Left lung (tissue), 10 donors: Measurements from ENCODE around the gene DIPK1C. TPM values are rescaled to one million over a fixed set of nuclear protein-coding genes. Genes with fewer than 3 reads are reported as not detected.

Experiments used
- ATAC-seq: fragments of 200-7000 bp; cut with Tn5 transposase; one replicate; pipeline ENCODE4 v1.9.1; 2020; ENCODE audit warnings: moderate library complexity
- DNase-seq, 4 donors: peaks; one replicate each; pipeline ENCODE4 v3.0.0-alpha.2; 2013 to 2020
- H3K27ac ChIP-seq, 2 donors: fragments of 200-600 bp; sonication (generic) in 1 of 2; one replicate each; pipeline versions ENCODE4 v1.5.0 to v1.8.0; 2020 to 2021
- H3K27me3 ChIP-seq, 2 donors: fragments of 200-600 bp; sonication (generic) in 1 of 2; one replicate each; pipeline versions ENCODE4 v1.5.0 to v1.8.0; 2020 to 2021
- H3K36me3 ChIP-seq, 2 donors: fragments of 200-600 bp; sonication (generic) in 1 of 2; one replicate each; pipeline versions ENCODE4 v1.5.0 to v1.8.0; 2020 to 2021
- H3K4me1 ChIP-seq, 2 donors: fragments of 200-600 bp; one replicate each; pipeline ENCODE4 v1.8.0; 2021
- H3K4me3 ChIP-seq, 2 donors: fragments of 200-600 bp; sonication (generic) in 1 of 2; one replicate each; pipeline versions ENCODE4 v1.5.0 to v1.8.0; 2020 to 2021; ENCODE audit warnings: mild to moderate bottlenecking in 1 of 2
- H3K9me3 ChIP-seq, 2 donors: fragments of 200-600 bp; sonication (generic) in 1 of 2; one replicate each; pipeline versions ENCODE4 v1.5.0 to v1.8.0; 2020 to 2021
- intact Hi-C, 2 donors: fragments of 100-400 bp; cut with DNase I; formaldehyde crosslinking; loops; one replicate each; pipeline versions ENCODE4 v1.11.2 to v1.14.2; 2022
- polyA plus RNA-seq, 6 donors: library from polyadenylated mRNA; unstranded; fragments of 120-200 nt; gene quantifications; one replicate each; pipeline ENCODE4 v1.2.1, GENCODE V29; 2013; ENCODE audit not compliant: insufficient read length in 6 of 6
- total RNA-seq, 2 donors: library from RNA; stranded (reverse); fragmentation: NEBNext Ultra II Directional; extraction: Animal tissue kit (Norgen Biotek cat#: 25700); gene quantifications; one replicate each; pipeline ENCODE4 v1.2.1, GENCODE V29; 2021
- TF ChIP-seq, protein P1 (sequence below), 2 donors: fragments of 200-600 bp; sonication (generic) in 1 of 2; IDR thresholded peaks; one replicate each; pipeline versions ENCODE4 v1.5.0 to v1.8.0; 2021; ENCODE audit warnings: antibody characterized with exemption in 2 of 2
- donor health status: DM: no; HTN: yes; CAD: no.
- donor health status: DM: no; HTN: no; CAD: no.

The DIPK1C gene
- total and polyA plus RNA-seq, 8 donors, result 0.09 to 0.31 (median 0.21) TPM; not detected in 3

DNA sequence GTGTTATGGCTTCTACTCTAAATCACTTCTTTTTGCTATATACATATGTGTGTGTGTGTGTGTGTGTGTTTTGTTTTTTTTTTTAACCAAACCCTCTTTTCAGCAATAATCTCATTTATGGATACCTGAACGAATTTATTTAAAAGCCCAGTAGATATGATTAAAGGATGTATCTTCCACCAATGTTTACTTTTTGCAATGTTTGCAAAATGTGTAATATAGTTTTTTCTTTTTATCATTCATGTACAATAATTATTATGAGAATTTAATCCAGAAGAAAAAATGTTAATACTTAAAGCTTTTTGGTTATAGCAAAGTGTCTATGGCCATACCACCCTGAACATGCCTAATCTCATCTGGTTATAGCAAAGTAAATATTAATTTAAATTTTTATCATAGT lies 37.4 kb upstream of the DIPK1C start:
- ATAC-seq (no peak), DNase-seq (no peak)
- Histone ChIP-seq H3K4me3 (no peak overlapping the region), H3K4me1 (peaks cover 15 to 35% of the 10 kb centered on the region in 2 donors), H3K27ac (no peak overlapping the region), H3K27me3 (peaks cover 0 to 1% of the 10 kb centered on the region in 2 donors), H3K9me3 (no peaks in the 10 kb centered on the region), H3K36me3 (no peaks in the 10 kb centered on the region)
- TF ChIP-seq, protein P1, sequence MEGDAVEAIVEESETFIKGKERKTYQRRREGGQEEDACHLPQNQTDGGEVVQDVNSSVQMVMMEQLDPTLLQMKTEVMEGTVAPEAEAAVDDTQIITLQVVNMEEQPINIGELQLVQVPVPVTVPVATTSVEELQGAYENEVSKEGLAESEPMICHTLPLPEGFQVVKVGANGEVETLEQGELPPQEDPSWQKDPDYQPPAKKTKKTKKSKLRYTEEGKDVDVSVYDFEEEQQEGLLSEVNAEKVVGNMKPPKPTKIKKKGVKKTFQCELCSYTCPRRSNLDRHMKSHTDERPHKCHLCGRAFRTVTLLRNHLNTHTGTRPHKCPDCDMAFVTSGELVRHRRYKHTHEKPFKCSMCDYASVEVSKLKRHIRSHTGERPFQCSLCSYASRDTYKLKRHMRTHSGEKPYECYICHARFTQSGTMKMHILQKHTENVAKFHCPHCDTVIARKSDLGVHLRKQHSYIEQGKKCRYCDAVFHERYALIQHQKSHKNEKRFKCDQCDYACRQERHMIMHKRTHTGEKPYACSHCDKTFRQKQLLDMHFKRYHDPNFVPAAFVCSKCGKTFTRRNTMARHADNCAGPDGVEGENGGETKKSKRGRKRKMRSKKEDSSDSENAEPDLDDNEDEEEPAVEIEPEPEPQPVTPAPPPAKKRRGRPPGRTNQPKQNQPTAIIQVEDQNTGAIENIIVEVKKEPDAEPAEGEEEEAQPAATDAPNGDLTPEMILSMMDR (IDR thresholded peaks at IDR 0.05), result no peak
- intact Hi-C loops, result loop anchor here in 1 of 2 donors (5.0 kb wide), 1 partner anchor 142 kb away; no protein-coding TSS in a partner anchor

- H3K4me1 ChIP-seq, result peaks cover 13 to 28% of the 10 kb centered on the region in 2 donors
- no peak for ATAC-seq
- peaks cover 0 to 4% of the 10 kb centered on the region in 2 donors for H3K27me3 ChIP-seq
- H3K36me3 ChIP-seq, result no peaks in the 10 kb centered on the region
- no peaks in the 10 kb centered on the region for H3K9me3 ChIP-seq
- H3K27ac ChIP-seq, result no peak overlapping the region
- DNase-seq, result peak in 1 of 4 donors; percentile 62
- H3K4me3 ChIP-seq, result no peak overlapping the region
- TF ChIP-seq, protein P1 (IDR thresholded peaks at IDR 0.05), result peak; percentile 43 to 44
- intact Hi-C loops, result loop anchor here in 1 of 2 donors (5.0 kb wide), 1 partner anchor 141 kb away; no protein-coding TSS in a partner anchor
Observed at GRCh38 chr18:74493689-74494088, 36.6 kb upstream of the DIPK1C start.

DNA sequence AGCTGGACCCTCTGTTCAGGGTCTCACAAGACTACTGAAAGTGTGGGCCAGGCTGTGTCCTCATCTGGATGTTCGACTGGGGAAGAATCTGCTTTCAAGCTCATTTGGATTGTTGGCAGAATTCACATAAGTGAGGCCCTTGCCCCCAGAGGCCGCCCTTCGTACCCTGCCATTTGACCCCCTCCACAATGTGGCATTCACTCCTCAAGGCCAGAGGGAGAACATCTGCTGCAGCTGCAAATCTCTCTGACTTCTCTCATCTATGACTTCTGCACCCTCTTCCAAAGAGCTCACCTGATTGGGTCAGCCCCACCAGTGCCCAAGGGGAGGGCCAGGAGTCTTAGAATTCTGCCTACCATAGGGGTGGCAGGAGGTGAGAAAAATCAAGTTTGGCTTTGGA lies 35.2 kb upstream of the DIPK1C start:
- H3K27me3 ChIP-seq, result peaks cover 0 to 4% of the 10 kb centered on the region in 2 donors
- peaks cover 4 to 14% of the 10 kb centered on the region in 2 donors for H3K4me1 ChIP-seq
- H3K9me3 ChIP-seq, result no peaks in the 10 kb centered on the region
- no peaks in the 10 kb centered on the region for H3K36me3 ChIP-seq
- intact Hi-C loops, result loop anchor here in 1 of 2 donors (5.0 kb wide), 1 partner anchor 140 kb away; no protein-coding TSS in a partner anchor
- H3K27ac ChIP-seq, result no peak overlapping the region
- no peak for DNase-seq
- H3K4me3 ChIP-seq, result no peak overlapping the region
- ATAC-seq, result no peak
- TF ChIP-seq, protein P1 (IDR thresholded peaks at IDR 0.05), result no peak

DNA sequence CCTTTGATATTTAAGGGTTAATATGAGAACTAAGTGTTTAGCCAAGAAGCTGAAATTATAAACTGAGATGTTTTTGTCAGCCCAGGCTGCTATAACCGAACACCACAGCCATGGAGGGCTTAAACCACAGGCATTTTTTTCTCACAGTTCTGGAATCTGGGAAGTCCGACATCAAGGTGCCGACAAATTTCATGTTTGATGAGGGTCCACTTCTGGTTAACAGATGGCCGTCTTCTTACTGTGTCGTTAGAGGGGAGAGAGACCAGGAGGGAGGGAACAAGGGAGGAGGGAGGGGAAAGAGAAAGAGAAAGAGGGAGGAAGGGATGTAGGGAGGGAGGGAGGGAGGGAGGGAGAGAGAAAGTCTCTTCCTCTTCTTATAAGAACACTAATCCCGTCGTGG lies 32.6 kb upstream of the DIPK1C start:
- no peak overlapping the region for H3K27ac ChIP-seq
- peak in 2 of 4 donors; percentile 38 to 51 for DNase-seq

DNA sequence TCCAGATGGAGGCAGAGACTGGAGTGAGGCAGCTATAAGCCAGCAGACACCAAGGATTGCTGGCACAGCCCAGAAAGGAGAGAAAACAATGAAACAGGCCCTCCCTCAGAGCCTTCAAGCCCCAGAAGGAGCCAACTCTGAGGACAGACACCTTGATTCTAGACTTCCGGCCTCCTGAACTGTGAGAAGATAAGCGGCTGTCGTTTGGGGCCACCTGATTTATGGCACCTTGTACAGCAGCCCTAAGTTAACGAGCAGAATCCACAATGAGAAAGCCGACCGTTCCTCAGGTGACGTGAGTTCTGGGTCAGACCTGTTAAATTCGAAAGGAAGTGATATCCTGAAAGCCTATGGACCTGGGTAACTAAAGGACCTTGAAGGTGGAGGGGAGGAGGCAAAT lies 31.8 kb upstream of the DIPK1C start:
- Histone ChIP-seq H3K27ac (no peak overlapping the region), H3K4me1 (peaks cover 0 to 7% of the 10 kb centered on the region in 2 donors), H3K9me3 (no peaks in the 10 kb centered on the region), H3K36me3 (no peaks in the 10 kb centered on the region), H3K27me3 (peaks cover 0 to 4% of the 10 kb centered on the region in 2 donors), H3K4me3 (no peak overlapping the region)
- intact Hi-C loops, result no loop called here
- ATAC-seq (no peak), DNase-seq (no peak)
- TF ChIP-seq, protein P1 (IDR thresholded peaks at IDR 0.05), result no peak

More for the DNA sequence above, 32.6 kb upstream of the DIPK1C start:
- peaks cover 0 to 4% of the 10 kb centered on the region in 2 donors for H3K27me3 ChIP-seq
- TF ChIP-seq, protein P1 (IDR thresholded peaks at IDR 0.05), result no peak
- H3K4me1 ChIP-seq, result peaks cover 0 to 7% of the 10 kb centered on the region in 2 donors
- H3K36me3 ChIP-seq, result no peaks in the 10 kb centered on the region
- H3K4me3 ChIP-seq, result no peak overlapping the region
- ATAC-seq, result no peak
- intact Hi-C loops, result loop anchor here in 1 of 2 donors (5.0 kb wide), 1 partner anchor 137 kb away; no protein-coding TSS in a partner anchor
- no peaks in the 10 kb centered on the region for H3K9me3 ChIP-seq
